Activated CD8-positive, alpha-beta T cell treated with anti-CD3 and anti-CD28 coated beads for 36 hours (primary cell): ENCODE results near the gene MGAT4A. TPM values are rescaled to one million over a fixed set of nuclear protein-coding genes. Genes with fewer than 3 reads are reported as not detected.

Source experiments
- ATAC-seq: fragments of 200-7000 bp; cut with Tn5 transposase; one replicate; pipeline ENCODE4 v1.10.0; 2021; ENCODE audit warnings: mild to moderate bottlenecking, moderate library complexity
- CTCF ChIA-PET: fragments of 350-600 bp; sonication (Branson Sonifier 250); formaldehyde crosslinking; loops from one replicate; lab custom pipeline; 2021; ENCODE audit warnings: antibody characterized with exemption; lab: Charles Lee
- POLR2A ChIA-PET: fragments of 350-600 bp; sonication (Branson Sonifier 250); formaldehyde crosslinking; loops from one replicate; lab custom pipeline; 2021; ENCODE audit warnings: antibody characterized with exemption; lab: Charles Lee
- DNase-seq: peaks from one replicate; pipeline ENCODE4 v3.0.0-alpha.2; 2020
- H3K27ac Mint-ChIP-seq: one replicate; pipeline ENCODE4 v1.8.0; 2021; ENCODE audit warnings: mild to moderate bottlenecking, mixed read lengths
- H3K27me3 Mint-ChIP-seq: one replicate; pipeline ENCODE4 v1.8.0; 2021; ENCODE audit warnings: mixed read lengths
- H3K36me3 Mint-ChIP-seq: one replicate; pipeline ENCODE4 v1.8.0; 2021; ENCODE audit warnings: low read depth, mixed read lengths
- H3K4me1 Mint-ChIP-seq: one replicate; pipeline ENCODE4 v1.8.0; 2021; ENCODE audit warnings: low read depth, mixed read lengths
- H3K4me3 Mint-ChIP-seq: one replicate; pipeline ENCODE4 v1.8.0; 2021; ENCODE audit warnings: mild to moderate bottlenecking, moderate library complexity, mixed read lengths
- H3K9me3 Mint-ChIP-seq: one replicate; pipeline ENCODE4 v1.8.0; 2021; ENCODE audit warnings: mixed read lengths
- CTCF ChIP-seq: fragments of 200-600 bp; IDR thresholded peaks from one replicate; pipeline ENCODE4 v1.8.0; 2022; ENCODE audit warnings: antibody characterized with exemption, mild to moderate bottlenecking
- intact Hi-C: fragments of 100-400 bp; cut with micrococcal nuclease; formaldehyde crosslinking; loops from one replicate; pipeline ENCODE4 v1.10.0; 2022
- total RNA-seq, 2 experiments: library from RNA; stranded (reverse); gene quantifications; one replicate each; pipeline ENCODE4 v1.2.3, GENCODE V29; 2021

MGAT4A gene
- total RNA-seq, 2 experiments from 2014 or later, result 57.6 to 59.0 TPM

- CTCF ChIA-PET, result interaction anchor here (0.9 to 5.3 kb wide), 9 partner anchors 10 to 90 kb away, joined by 3 to 37 read pairs (median 4); no protein-coding TSS in a partner anchor
- DNase-seq (no peak), ATAC-seq (no peak)
- H3K27ac Mint-ChIP-seq, result peak overlapping the region; percentile 89
- POLR2A ChIA-PET, result interaction anchor here (1.1 to 9.7 kb wide), 6 partner anchors 25 to 277 kb away, joined by 3 to 85 read pairs (median 4); no protein-coding TSS in a partner anchor
- intact Hi-C loops, result loop anchor here (10.0 kb wide), 1 partner anchor 102 kb away; no protein-coding TSS in a partner anchor
- H3K4me1 Mint-ChIP-seq, result peaks cover 55% of the 10 kb centered on the region
- peak overlapping the region; percentile 81 for H3K4me3 Mint-ChIP-seq
- H3K9me3 Mint-ChIP-seq, result peaks cover 4% of the 10 kb centered on the region
- H3K36me3 Mint-ChIP-seq, result peaks cover 8% of the 10 kb centered on the region
- H3K27me3 Mint-ChIP-seq, result no peaks in the 10 kb centered on the region
- TF ChIP-seq CTCF, result no peak
Observed at GRCh38 chr2:98732430-98733051, 1.6 kb upstream of the MGAT4A start.

GRCh38 chr2:98731894-98732349, 990 bp upstream of the MGAT4A start:
- intact Hi-C loops, result loop anchor here (10.0 kb wide), 1 partner anchor 103 kb away; no protein-coding TSS in a partner anchor
- CTCF ChIA-PET, result interaction anchor here (0.9 to 5.3 kb wide), 9 partner anchors 9 to 105 kb away, joined by 3 to 37 read pairs (median 6); no protein-coding TSS in a partner anchor
- TF ChIP-seq CTCF, result no peak
- H3K4me3 Mint-ChIP-seq, result peak overlapping the region; percentile 81
- H3K4me1 Mint-ChIP-seq, result peaks cover 55% of the 10 kb centered on the region
- H3K9me3 Mint-ChIP-seq, result peaks cover 4% of the 10 kb centered on the region
- H3K27me3 Mint-ChIP-seq, result no peaks in the 10 kb centered on the region
- DNase-seq (no peak), ATAC-seq (no peak)
- H3K27ac Mint-ChIP-seq, result peak overlapping the region; percentile 89
- H3K36me3 Mint-ChIP-seq, result peaks cover 8% of the 10 kb centered on the region
- POLR2A ChIA-PET, result interaction anchor here (1.1 to 9.7 kb wide), 10 partner anchors 13 to 276 kb away, joined by 3 to 85 read pairs (median 6); no protein-coding TSS in a partner anchor

- CTCF ChIA-PET, result interaction anchor here (0.7 to 5.3 kb wide), 16 partner anchors 9 to 106 kb away, joined by 3 to 37 read pairs (median 4); no protein-coding TSS in a partner anchor
- no peak for TF ChIP-seq CTCF
- peak overlapping the region; percentile 89 for H3K4me3 Mint-ChIP-seq
- H3K9me3 Mint-ChIP-seq, result peaks cover 4% of the 10 kb centered on the region
- DNase-seq, result peak; percentile 68
- H3K4me1 Mint-ChIP-seq, result peaks cover 55% of the 10 kb centered on the region
- intact Hi-C loops, result loop anchor here (10.0 kb wide), 1 partner anchor 104 kb away; no protein-coding TSS in a partner anchor
- POLR2A ChIA-PET, result interaction anchor here (0.8 to 9.7 kb wide), 15 partner anchors 8 to 267 kb away, joined by 3 to 85 read pairs (median 6); no protein-coding TSS in a partner anchor
- H3K27me3 Mint-ChIP-seq, result no peaks in the 10 kb centered on the region
- ATAC-seq, result peak; percentile 53
- no peak overlapping the region for H3K27ac Mint-ChIP-seq
- H3K36me3 Mint-ChIP-seq, result peaks cover 18% of the 10 kb centered on the region
Observed at GRCh38 chr2:98730707-98731040, 258 bp downstream of the MGAT4A start.

GRCh38 chr2:98730053-98730706, 752 bp downstream of the MGAT4A start:
- Mint-ChIP-seq H3K36me3 (peaks cover 19% of the 10 kb centered on the region), H3K4me3 (peak overlapping the region; percentile 89), H3K9me3 (peaks cover 3% of the 10 kb centered on the region), H3K27me3 (no peaks in the 10 kb centered on the region), H3K4me1 (peaks cover 57% of the 10 kb centered on the region), H3K27ac (peak overlapping the region; percentile 84)
- CTCF ChIA-PET, result interaction anchor here (0.6 to 5.3 kb wide), 18 partner anchors 9 to 107 kb away, joined by 3 to 37 read pairs (median 4); no protein-coding TSS in a partner anchor
- intact Hi-C loops, result loop anchor here (10.0 kb wide), 1 partner anchor 105 kb away; no protein-coding TSS in a partner anchor
- DNase-seq, result peak; percentile 73
- TF ChIP-seq CTCF, result no peak
- peak; percentile 31 for ATAC-seq
- POLR2A ChIA-PET, result interaction anchor here (0.7 to 9.7 kb wide), 12 partner anchors 8 to 606 kb away, joined by 3 to 85 read pairs (median 7); no protein-coding TSS in a partner anchor
